Measurements from ENCODE around the gene KIR2DL4.
"Not testable (repeated sequence)": the region's sequence is repeated elsewhere in the genome, so short reads cannot be mapped to it uniquely, and the experiment has no call there.

Gene KIR2DL4

GRCh38 chr19:54837522-54837921, 34.1 kb downstream of the KIR2DL4 start:
- not testable (repeated sequence) for H3K4me3 ChIP-seq (ENCODE audit: low read depth, low read length); H3K79me2 ChIP-seq (ENCODE audit: control insufficient read depth, insufficient read depth, low read length, unreplicated experiment); H3K27me3 ChIP-seq (ENCODE audit: insufficient read depth, low read length); H2AFZ ChIP-seq (ENCODE audit: low read length, unreplicated experiment); H3K4me1 ChIP-seq (ENCODE audit: control insufficient read depth, insufficient read depth, low read length, unreplicated experiment); H3K27ac ChIP-seq (ENCODE audit: low read depth, low read length); H3K36me3 ChIP-seq (ENCODE audit: insufficient read depth, low read length)

- H3K4me3 ChIP-seq (ENCODE audit: low read depth, low read length); H3K4me1 ChIP-seq (ENCODE audit: control insufficient read depth, insufficient read depth, low read length, unreplicated experiment); H3K27me3 ChIP-seq (ENCODE audit: insufficient read depth, low read length); H3K27ac ChIP-seq (ENCODE audit: low read depth, low read length); H3K79me2 ChIP-seq (ENCODE audit: control insufficient read depth, insufficient read depth, low read length, unreplicated experiment); H2AFZ ChIP-seq (ENCODE audit: low read length, unreplicated experiment); H3K36me3 ChIP-seq (ENCODE audit: insufficient read depth, low read length): not testable (repeated sequence)
These were observed 39.8 kb downstream of the KIR2DL4 start for GRCh38 chr19:54843171-54843570.

- H3K4me3 ChIP-seq (ENCODE audit: low read depth, low read length); H3K27me3 ChIP-seq (ENCODE audit: insufficient read depth, low read length); H3K4me1 ChIP-seq (ENCODE audit: control insufficient read depth, insufficient read depth, low read length, unreplicated experiment); H3K36me3 ChIP-seq (ENCODE audit: insufficient read depth, low read length); H3K27ac ChIP-seq (ENCODE audit: low read depth, low read length); H3K79me2 ChIP-seq (ENCODE audit: control insufficient read depth, insufficient read depth, low read length, unreplicated experiment); H2AFZ ChIP-seq (ENCODE audit: low read length, unreplicated experiment): not testable (repeated sequence)
These were observed 46.7 kb downstream of the KIR2DL4 start, which contains the start of gene KIR3DL2 for GRCh38 chr19:54850061-54850640. TSS of gene KIR3DL2 (plus strand) at chr19:54850443. CDS start at chr19:54850476, 33 bp downstream.

GRCh38 chr19:54850930-54851329, 47.5 kb downstream of the KIR2DL4 start:
- H3K27ac ChIP-seq (ENCODE audit: low read depth, low read length), result no peak overlapping the region
- H3K36me3 ChIP-seq (ENCODE audit: insufficient read depth, low read length), result no peaks in the 10 kb centered on the region
- no peaks in the 10 kb centered on the region for H3K27me3 ChIP-seq (ENCODE audit: insufficient read depth, low read length)
- no peak overlapping the region for H2AFZ ChIP-seq (ENCODE audit: low read length, unreplicated experiment)
- H3K79me2 ChIP-seq (ENCODE audit: control insufficient read depth, insufficient read depth, low read length, unreplicated experiment), result no peaks in the 10 kb centered on the region
- H3K4me1 ChIP-seq (ENCODE audit: control insufficient read depth, insufficient read depth, low read length, unreplicated experiment), result no peaks in the 10 kb centered on the region
- H3K4me3 ChIP-seq (ENCODE audit: low read depth, low read length), result no peak overlapping the region

- H3K36me3 ChIP-seq (ENCODE audit: insufficient read depth, low read length), result no peaks in the 10 kb centered on the region
- H3K4me1 ChIP-seq (ENCODE audit: control insufficient read depth, insufficient read depth, low read length, unreplicated experiment), result no peaks in the 10 kb centered on the region
- no peaks in the 10 kb centered on the region for H3K79me2 ChIP-seq (ENCODE audit: control insufficient read depth, insufficient read depth, low read length, unreplicated experiment)
- H3K27me3 ChIP-seq (ENCODE audit: insufficient read depth, low read length), result no peaks in the 10 kb centered on the region
- no peak overlapping the region for H3K4me3 ChIP-seq (ENCODE audit: low read depth, low read length)
- H3K27ac ChIP-seq (ENCODE audit: low read depth, low read length), result no peak overlapping the region
- H2AFZ ChIP-seq (ENCODE audit: low read length, unreplicated experiment), result no peak overlapping the region
These were observed 47.9 kb downstream of the KIR2DL4 start for GRCh38 chr19:54851353-54851752.

- H2AFZ ChIP-seq (ENCODE audit: low read length, unreplicated experiment); H3K27ac ChIP-seq (ENCODE audit: low read depth, low read length); H3K27me3 ChIP-seq (ENCODE audit: insufficient read depth, low read length); H3K4me1 ChIP-seq (ENCODE audit: control insufficient read depth, insufficient read depth, low read length, unreplicated experiment); H3K36me3 ChIP-seq (ENCODE audit: insufficient read depth, low read length); H3K4me3 ChIP-seq (ENCODE audit: low read depth, low read length); H3K79me2 ChIP-seq (ENCODE audit: control insufficient read depth, insufficient read depth, low read length, unreplicated experiment): not testable (repeated sequence)
These were observed 51.8 kb downstream of the KIR2DL4 start for GRCh38 chr19:54855241-54855640.

- H3K79me2 ChIP-seq (ENCODE audit: control insufficient read depth, insufficient read depth, low read length, unreplicated experiment); H3K36me3 ChIP-seq (ENCODE audit: insufficient read depth, low read length); H3K4me3 ChIP-seq (ENCODE audit: low read depth, low read length): not testable (repeated sequence)
These were observed 55.1 kb downstream of the KIR2DL4 start for GRCh38 chr19:54858476-54858875.

GRCh38 chr19:54859421-54859820, 56.0 kb downstream of the KIR2DL4 start:
- H2AFZ ChIP-seq (ENCODE audit: low read length, unreplicated experiment); H3K79me2 ChIP-seq (ENCODE audit: control insufficient read depth, insufficient read depth, low read length, unreplicated experiment); H3K27ac ChIP-seq (ENCODE audit: low read depth, low read length); H3K27me3 ChIP-seq (ENCODE audit: insufficient read depth, low read length); H3K4me3 ChIP-seq (ENCODE audit: low read depth, low read length); H3K4me1 ChIP-seq (ENCODE audit: control insufficient read depth, insufficient read depth, low read length, unreplicated experiment); H3K36me3 ChIP-seq (ENCODE audit: insufficient read depth, low read length): not testable (repeated sequence)

More at GRCh38 chr19:54858476-54858875, 55.1 kb downstream of the KIR2DL4 start:
- not testable (repeated sequence) for H3K27me3 ChIP-seq (ENCODE audit: insufficient read depth, low read length); H2AFZ ChIP-seq (ENCODE audit: low read length, unreplicated experiment); H3K27ac ChIP-seq (ENCODE audit: low read depth, low read length); H3K4me1 ChIP-seq (ENCODE audit: control insufficient read depth, insufficient read depth, low read length, unreplicated experiment)

GRCh38 chr19:54863459-54863858, 60.0 kb downstream of the KIR2DL4 start:
- H3K79me2 ChIP-seq (ENCODE audit: control insufficient read depth, insufficient read depth, low read length, unreplicated experiment); H3K27me3 ChIP-seq (ENCODE audit: insufficient read depth, low read length); H3K27ac ChIP-seq (ENCODE audit: low read depth, low read length); H3K4me3 ChIP-seq (ENCODE audit: low read depth, low read length); H3K36me3 ChIP-seq (ENCODE audit: insufficient read depth, low read length); H2AFZ ChIP-seq (ENCODE audit: low read length, unreplicated experiment); H3K4me1 ChIP-seq (ENCODE audit: control insufficient read depth, insufficient read depth, low read length, unreplicated experiment): not testable (repeated sequence)

Data from ACC112 (cell line).